ENCODE results near the gene PDLIM7. TPM values are rescaled to one million over a fixed set of nuclear protein-coding genes. Genes with fewer than 3 reads are reported as not detected.
A peak's percentile ranks its signal among the peaks of the same experiment; 100 is the strongest.

The PDLIM7 gene
- polyA plus RNA-seq, 1 donor from 2014 or later, result 21.0 TPM

DNA sequence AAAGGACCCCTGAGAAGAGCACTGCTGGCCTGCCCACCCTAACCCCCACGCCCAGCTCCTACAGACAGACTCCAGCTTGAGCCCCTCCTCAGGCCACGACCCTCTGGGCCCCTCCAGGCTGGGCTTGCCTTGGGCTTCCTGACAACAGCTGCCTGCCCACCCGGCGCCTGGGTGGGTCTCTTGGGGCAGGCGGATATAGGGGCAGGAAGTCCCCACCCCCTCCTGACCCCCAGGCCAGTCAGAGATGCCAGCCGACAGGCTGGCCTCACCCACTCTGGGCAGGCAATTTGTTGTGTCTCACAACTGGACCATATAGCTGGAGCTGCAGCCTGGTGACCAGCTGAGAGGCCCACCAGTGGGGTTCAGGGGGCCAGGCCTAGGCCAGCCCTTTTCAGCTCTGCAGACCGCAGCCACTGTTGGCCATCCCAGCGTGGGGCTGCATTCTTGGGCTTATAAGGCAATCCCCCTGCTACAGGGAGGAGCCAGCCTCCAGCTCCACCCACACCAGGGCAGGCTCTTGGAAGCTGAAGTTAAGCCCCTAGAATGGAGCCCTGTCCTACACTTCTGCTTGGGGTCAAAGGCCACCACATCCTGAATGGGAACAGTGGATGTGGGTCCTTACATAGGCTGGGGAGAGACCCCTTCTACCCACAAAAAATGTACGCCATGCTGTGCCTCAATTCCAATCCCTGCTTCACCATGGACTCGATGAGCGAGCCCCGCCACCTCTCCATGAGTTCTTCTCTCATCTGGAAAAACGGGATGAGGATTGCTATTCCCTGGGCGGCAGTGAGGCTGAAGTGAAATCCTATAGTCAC, 2.0 kb downstream of the PDLIM7 start:
- no peaks in the 10 kb centered on the region for H3K9me2 ChIP-seq (ENCODE audit: insufficient read depth, low read length)
- H3K79me2 ChIP-seq (replicated peaks; ENCODE audit: insufficient read depth, low read length), result peaks cover 17% of the 10 kb centered on the region
- peak overlapping the region; percentile 96 for H3K4me2 ChIP-seq (ENCODE audit: low read length)
- H4K20me1 ChIP-seq (ENCODE audit: insufficient read depth), result no peaks in the 10 kb centered on the region
- H3K27me3 ChIP-seq (ENCODE audit: insufficient read depth, low read depth, low read length), result peaks cover 6% of the 10 kb centered on the region
- H3K9me3 ChIP-seq (ENCODE audit: low read length), result no peaks in the 10 kb centered on the region
- peak overlapping the region; percentile 73 for H3K27ac ChIP-seq (ENCODE audit: low read length)
- TF ChIP-seq MXI1 (conservative IDR thresholded peaks at IDR 0.05; ENCODE audit: poor library complexity, severe bottlenecking) (no peak), RAD21 (conservative IDR thresholded peaks at IDR 0.05) (no peak), EP300 (conservative IDR thresholded peaks at IDR 0.05; ENCODE audit: poor library complexity, severe bottlenecking) (no peak), SMC3 (conservative IDR thresholded peaks at IDR 0.05; ENCODE audit: poor library complexity) (no peak), POLR2AphosphoS5 (IDR thresholded peaks at IDR 0.05) (no peak)
- TF ChIP-seq, protein P1, sequence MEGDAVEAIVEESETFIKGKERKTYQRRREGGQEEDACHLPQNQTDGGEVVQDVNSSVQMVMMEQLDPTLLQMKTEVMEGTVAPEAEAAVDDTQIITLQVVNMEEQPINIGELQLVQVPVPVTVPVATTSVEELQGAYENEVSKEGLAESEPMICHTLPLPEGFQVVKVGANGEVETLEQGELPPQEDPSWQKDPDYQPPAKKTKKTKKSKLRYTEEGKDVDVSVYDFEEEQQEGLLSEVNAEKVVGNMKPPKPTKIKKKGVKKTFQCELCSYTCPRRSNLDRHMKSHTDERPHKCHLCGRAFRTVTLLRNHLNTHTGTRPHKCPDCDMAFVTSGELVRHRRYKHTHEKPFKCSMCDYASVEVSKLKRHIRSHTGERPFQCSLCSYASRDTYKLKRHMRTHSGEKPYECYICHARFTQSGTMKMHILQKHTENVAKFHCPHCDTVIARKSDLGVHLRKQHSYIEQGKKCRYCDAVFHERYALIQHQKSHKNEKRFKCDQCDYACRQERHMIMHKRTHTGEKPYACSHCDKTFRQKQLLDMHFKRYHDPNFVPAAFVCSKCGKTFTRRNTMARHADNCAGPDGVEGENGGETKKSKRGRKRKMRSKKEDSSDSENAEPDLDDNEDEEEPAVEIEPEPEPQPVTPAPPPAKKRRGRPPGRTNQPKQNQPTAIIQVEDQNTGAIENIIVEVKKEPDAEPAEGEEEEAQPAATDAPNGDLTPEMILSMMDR (IDR thresholded peaks at IDR 0.05; ENCODE audit: poor library complexity, severe bottlenecking), result no peak
- H2AFZ ChIP-seq (ENCODE audit: low read depth, low read length), result no peak overlapping the region
- H3F3A ChIP-seq (ENCODE audit: insufficient read depth, low read length, poor library complexity, severe bottlenecking), result no peaks in the 10 kb centered on the region
- peak overlapping the region; percentile 88 for H3K9ac ChIP-seq (ENCODE audit: low read length)
- peak overlapping the region; percentile 90 for H3K4me3 ChIP-seq (ENCODE audit: low read length)
- no peaks in the 10 kb centered on the region for H3K36me3 ChIP-seq (ENCODE audit: insufficient read depth, low read length)

DNA sequence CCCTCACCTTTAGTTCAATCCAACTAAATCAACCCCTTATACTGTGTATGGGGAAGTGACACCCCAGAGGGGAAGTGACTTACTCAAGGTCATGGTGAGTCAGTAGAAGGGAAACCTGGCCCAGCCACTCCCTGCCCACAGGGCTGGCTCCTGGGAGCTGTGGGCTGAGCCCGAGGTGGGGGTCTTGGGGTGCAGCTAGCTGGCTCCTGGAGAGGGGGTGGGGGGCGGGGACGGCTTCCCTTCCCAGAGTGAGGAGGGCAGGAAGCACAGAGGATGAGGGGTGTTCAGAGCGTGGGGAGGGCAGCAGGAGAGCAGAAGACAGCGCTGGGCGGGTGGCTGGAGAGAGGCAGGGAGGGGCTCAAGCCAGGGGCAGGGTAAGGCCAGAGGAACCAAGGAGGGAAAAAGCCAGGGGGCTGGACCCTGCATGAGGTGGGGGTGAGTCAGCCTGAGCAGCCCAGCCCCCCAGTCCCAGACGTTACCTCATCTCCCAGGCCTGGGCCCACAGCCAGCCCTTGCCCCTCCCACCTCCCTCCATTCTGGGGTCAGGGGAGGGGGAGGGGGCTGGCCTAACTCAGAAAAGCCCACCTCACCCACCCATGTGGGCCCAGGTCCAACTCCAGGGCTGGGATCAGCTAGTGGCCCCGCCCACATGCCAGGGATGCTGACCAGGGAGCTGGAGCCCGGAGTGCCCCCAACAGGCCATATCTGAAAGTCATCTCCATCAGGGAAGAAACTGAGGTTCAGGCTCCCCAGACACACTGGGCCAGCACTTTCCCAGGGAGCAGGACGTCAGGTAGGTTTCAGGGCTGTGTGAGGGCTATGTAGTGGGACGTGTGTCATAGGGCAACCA, 2.8 kb downstream of the PDLIM7 start:
- Histone ChIP-seq H3K4me3 (ENCODE audit: low read length) (no peak overlapping the region), H4K20me1 (ENCODE audit: insufficient read depth) (no peaks in the 10 kb centered on the region), H3F3A (ENCODE audit: insufficient read depth, low read length, poor library complexity, severe bottlenecking) (no peaks in the 10 kb centered on the region), H3K36me3 (ENCODE audit: insufficient read depth, low read length) (no peaks in the 10 kb centered on the region), H3K27me3 (ENCODE audit: insufficient read depth, low read depth, low read length) (peaks cover 6% of the 10 kb centered on the region), H3K27ac (ENCODE audit: low read length) (no peak overlapping the region), H2AFZ (ENCODE audit: low read depth, low read length) (no peak overlapping the region), H3K9ac (ENCODE audit: low read length) (peak overlapping the region; percentile 88), H3K9me2 (ENCODE audit: insufficient read depth, low read length) (no peaks in the 10 kb centered on the region), H3K4me2 (ENCODE audit: low read length) (no peak overlapping the region), H3K79me2 (replicated peaks; ENCODE audit: insufficient read depth, low read length) (peaks cover 17% of the 10 kb centered on the region), H3K9me3 (ENCODE audit: low read length) (no peaks in the 10 kb centered on the region)
- no peak for TF ChIP-seq MXI1 (conservative IDR thresholded peaks at IDR 0.05; ENCODE audit: poor library complexity, severe bottlenecking)
- TF ChIP-seq POLR2AphosphoS5 (IDR thresholded peaks at IDR 0.05), result no peak
- TF ChIP-seq EZH2 (IDR thresholded peaks at IDR 0.05; ENCODE audit: borderline replicate concordance, insufficient read depth, low read length, poor library complexity, severe bottlenecking), result no peak
- TF ChIP-seq TAF1 (IDR thresholded peaks at IDR 0.05; ENCODE audit: low read depth), result no peak
- TF ChIP-seq, protein P2, sequence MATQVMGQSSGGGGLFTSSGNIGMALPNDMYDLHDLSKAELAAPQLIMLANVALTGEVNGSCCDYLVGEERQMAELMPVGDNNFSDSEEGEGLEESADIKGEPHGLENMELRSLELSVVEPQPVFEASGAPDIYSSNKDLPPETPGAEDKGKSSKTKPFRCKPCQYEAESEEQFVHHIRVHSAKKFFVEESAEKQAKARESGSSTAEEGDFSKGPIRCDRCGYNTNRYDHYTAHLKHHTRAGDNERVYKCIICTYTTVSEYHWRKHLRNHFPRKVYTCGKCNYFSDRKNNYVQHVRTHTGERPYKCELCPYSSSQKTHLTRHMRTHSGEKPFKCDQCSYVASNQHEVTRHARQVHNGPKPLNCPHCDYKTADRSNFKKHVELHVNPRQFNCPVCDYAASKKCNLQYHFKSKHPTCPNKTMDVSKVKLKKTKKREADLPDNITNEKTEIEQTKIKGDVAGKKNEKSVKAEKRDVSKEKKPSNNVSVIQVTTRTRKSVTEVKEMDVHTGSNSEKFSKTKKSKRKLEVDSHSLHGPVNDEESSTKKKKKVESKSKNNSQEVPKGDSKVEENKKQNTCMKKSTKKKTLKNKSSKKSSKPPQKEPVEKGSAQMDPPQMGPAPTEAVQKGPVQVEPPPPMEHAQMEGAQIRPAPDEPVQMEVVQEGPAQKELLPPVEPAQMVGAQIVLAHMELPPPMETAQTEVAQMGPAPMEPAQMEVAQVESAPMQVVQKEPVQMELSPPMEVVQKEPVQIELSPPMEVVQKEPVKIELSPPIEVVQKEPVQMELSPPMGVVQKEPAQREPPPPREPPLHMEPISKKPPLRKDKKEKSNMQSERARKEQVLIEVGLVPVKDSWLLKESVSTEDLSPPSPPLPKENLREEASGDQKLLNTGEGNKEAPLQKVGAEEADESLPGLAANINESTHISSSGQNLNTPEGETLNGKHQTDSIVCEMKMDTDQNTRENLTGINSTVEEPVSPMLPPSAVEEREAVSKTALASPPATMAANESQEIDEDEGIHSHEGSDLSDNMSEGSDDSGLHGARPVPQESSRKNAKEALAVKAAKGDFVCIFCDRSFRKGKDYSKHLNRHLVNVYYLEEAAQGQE (IDR thresholded peaks at IDR 0.05; ENCODE audit: borderline replicate concordance), result no peak
- TF ChIP-seq RAD21 (conservative IDR thresholded peaks at IDR 0.05), result no peak
- no peak for TF ChIP-seq SMC3 (conservative IDR thresholded peaks at IDR 0.05; ENCODE audit: poor library complexity)
- TF ChIP-seq EP300 (conservative IDR thresholded peaks at IDR 0.05; ENCODE audit: poor library complexity, severe bottlenecking), result no peak
- TF ChIP-seq, protein P1 (IDR thresholded peaks at IDR 0.05; ENCODE audit: poor library complexity, severe bottlenecking), result no peak

Data from neural cell (in vitro differentiated cells).